Measurements from ENCODE around the gene FHOD1. TPM values are rescaled to one million over a fixed set of nuclear protein-coding genes. Genes with fewer than 3 reads are reported as not detected.
A peak's percentile ranks its signal among the peaks of the same experiment; 100 is the strongest.

FHOD1 gene
- total and polyA plus RNA-seq, 2 of the 13 experiments (the other 11 are each of a cell fraction or from before 2014, with no cell fraction given), result 20.0 to 20.8 TPM

- peak; percentile 92 for TF ChIP-seq ISL2 (CRISPR knock-in tag; IDR thresholded peaks at IDR 0.05)
- TF ChIP-seq ZNF746 (CRISPR knock-in tag; IDR thresholded peaks at IDR 0.05), result peak; percentile 84
- TF ChIP-seq ZNF546 (CRISPR knock-in tag; conservative IDR thresholded peaks at IDR 0.05), result peak; percentile 59; the same call in 1 of the 2 replicates
- peak; percentile 66; the same call in 1 of the 2 replicates for TF ChIP-seq ZBTB2 (CRISPR knock-in tag; IDR thresholded peaks at IDR 0.05; ENCODE audit: low read depth)
- no peak for TF ChIP-seq BCLAF1 (IDR thresholded peaks at IDR 0.05)
- TF ChIP-seq MLLT10 (CRISPR knock-in tag; IDR thresholded peaks at IDR 0.05), result no peak
- TF ChIP-seq ZNF615 (CRISPR knock-in tag; IDR thresholded peaks at IDR 0.05; ENCODE audit: borderline replicate concordance), result peak; percentile 93
- TF ChIP-seq RNF2 (conservative IDR thresholded peaks at IDR 0.05; ENCODE audit: low read depth), result peak; percentile 70; the same call in 1 of the 2 replicates
- peak; percentile 89 for TF ChIP-seq GABPB1 (CRISPR knock-in tag; IDR thresholded peaks at IDR 0.05)
- peak; percentile 86; the same call in 1 of the 2 replicates for TF ChIP-seq ATF6 (CRISPR knock-in tag; conservative IDR thresholded peaks at IDR 0.05)
- TF ChIP-seq TERF1 (CRISPR knock-in tag; IDR thresholded peaks at IDR 0.05), result no peak
- peak; percentile 96 for TF ChIP-seq PAXIP1 (CRISPR knock-in tag; conservative IDR thresholded peaks at IDR 0.05)
- peak; percentile 42; the same call in 1 of the 2 replicates for TF ChIP-seq HIC2 (CRISPR knock-in tag; IDR thresholded peaks at IDR 0.05; ENCODE audit: low read depth)
- no peak for TF ChIP-seq CENPX (CRISPR knock-in tag; IDR thresholded peaks at IDR 0.05)
These were observed 1.1 kb downstream of the FHOD1 start (continued) for GRCh38 chr16:67246081-67246755.
